ENCODE data around the gene CCDC198.

CCDC198 gene

DNA sequence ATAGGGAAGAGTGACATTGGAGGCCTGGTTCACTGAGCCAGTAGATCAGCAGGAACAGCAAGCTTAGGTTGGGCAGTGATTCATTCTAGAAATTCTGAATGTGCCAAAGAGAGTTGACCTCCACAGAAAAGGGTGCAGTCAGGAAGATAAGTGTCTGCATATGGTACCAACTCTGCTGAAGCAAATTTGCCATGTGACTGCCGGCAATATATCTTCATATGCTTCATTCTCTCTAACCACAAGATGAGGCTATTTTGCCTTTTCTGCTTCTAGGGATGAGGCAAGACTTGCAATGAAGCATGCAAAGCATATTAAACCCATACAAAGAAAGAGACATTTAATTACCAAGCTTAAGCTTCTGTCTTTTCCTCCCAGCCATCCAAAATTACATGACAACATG, 13.6 kb downstream of the CCDC198 start:
- in situ Hi-C loops (cut with HindIII; ENCODE audit: low sequenced_read_pairs), result no loop called here
- H3K4me3 ChIP-seq (ENCODE audit: low read depth, low read length), result no peak overlapping the region
- no peak for TF ChIP-seq CTCF (IDR thresholded peaks at IDR 0.05; ENCODE audit: low read depth, low read length)
- no peak for DNase-seq (ENCODE audit: low read depth, low spot score)

GRCh38 chr14:57479197-57479596, 14.5 kb downstream of the CCDC198 start:
- in situ Hi-C loops (cut with HindIII; ENCODE audit: low sequenced_read_pairs), result no loop called here
- no peak for DNase-seq (ENCODE audit: low read depth, low spot score)
- H3K4me3 ChIP-seq (ENCODE audit: low read depth, low read length), result no peak overlapping the region
- TF ChIP-seq CTCF (IDR thresholded peaks at IDR 0.05; ENCODE audit: low read depth, low read length), result no peak

- in situ Hi-C loops (cut with HindIII; ENCODE audit: low sequenced_read_pairs), result no loop called here
- TF ChIP-seq CTCF (IDR thresholded peaks at IDR 0.05; ENCODE audit: low read depth, low read length), result no peak
- DNase-seq (ENCODE audit: low read depth, low spot score), result no peak
- H3K4me3 ChIP-seq (ENCODE audit: low read depth, low read length), result no peak overlapping the region
These were observed 15.6 kb downstream of the CCDC198 start for GRCh38 chr14:57478050-57478449.

DNA sequence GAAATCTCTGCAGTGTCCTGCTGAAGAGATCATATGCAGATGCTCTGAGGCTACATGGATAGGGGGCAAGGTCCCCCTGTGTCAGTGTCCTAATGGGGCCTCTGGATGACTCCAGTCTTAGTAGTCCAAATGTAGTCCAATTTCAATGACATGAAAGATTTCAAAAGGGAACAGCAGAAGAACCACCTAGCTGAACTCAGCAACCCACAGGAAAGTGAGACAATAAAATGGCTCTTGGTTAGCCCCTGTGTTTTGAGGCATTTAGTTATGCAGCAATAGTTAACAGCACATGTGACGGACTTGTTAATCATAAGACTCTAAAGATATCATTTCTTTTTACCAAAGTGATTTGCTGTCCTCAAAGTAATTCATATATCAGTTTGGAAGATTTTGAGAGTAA, 22.7 kb downstream of the CCDC198 start:
- no peak for TF ChIP-seq CTCF (IDR thresholded peaks at IDR 0.05; ENCODE audit: low read depth, low read length)
- DNase-seq (ENCODE audit: low read depth, low spot score), result no peak
- H3K4me3 ChIP-seq (ENCODE audit: low read depth, low read length), result no peak overlapping the region
- in situ Hi-C loops (cut with HindIII; ENCODE audit: low sequenced_read_pairs), result no loop called here

DNA sequence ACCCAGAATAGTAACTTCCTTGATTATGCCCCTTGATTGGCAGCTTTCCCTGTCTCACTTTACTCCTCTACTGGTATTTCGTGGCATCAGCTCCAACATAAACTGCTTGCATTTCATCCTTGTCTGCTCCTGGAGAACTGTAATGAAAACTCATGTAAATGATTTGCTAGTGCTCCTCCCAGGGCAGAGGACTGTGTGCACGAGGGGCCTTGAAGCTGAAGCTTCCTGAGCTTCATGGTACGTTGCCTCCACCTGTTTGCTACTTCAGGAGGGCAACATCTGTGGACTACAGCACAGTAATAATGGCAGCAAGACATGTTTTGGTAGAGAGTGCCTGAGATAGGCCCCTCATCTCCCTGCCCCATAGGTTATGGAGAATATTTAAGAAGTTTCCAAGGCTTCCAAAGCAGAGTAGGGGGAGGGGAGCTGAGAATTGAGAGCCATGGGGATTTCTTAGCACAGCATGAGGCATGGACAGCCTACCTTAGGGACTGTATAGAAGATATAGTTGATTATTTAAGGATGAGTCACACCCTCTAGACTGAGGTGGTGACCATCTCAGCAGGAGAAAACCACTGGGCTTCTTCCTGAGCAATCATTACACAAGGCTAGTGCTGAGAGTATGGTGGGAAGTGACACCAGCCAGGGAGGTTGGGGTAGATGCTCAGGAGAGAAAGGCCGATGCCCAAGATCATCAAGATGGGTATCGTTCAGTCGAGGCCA, 29.5 kb downstream of the CCDC198 start:
- no peak for TF ChIP-seq CTCF (IDR thresholded peaks at IDR 0.05; ENCODE audit: low read depth, low read length)
- in situ Hi-C loops (cut with HindIII; ENCODE audit: low sequenced_read_pairs), result no loop called here
- peak; percentile 37 for DNase-seq (ENCODE audit: low read depth, low spot score)

GRCh38 chr14:57462551-57462950, 31.1 kb downstream of the CCDC198 start:
- TF ChIP-seq CTCF (IDR thresholded peaks at IDR 0.05; ENCODE audit: low read depth, low read length), result no peak
- in situ Hi-C loops (cut with HindIII; ENCODE audit: low sequenced_read_pairs), result no loop called here
- no peak overlapping the region for H3K4me3 ChIP-seq (ENCODE audit: low read depth, low read length)
- DNase-seq (ENCODE audit: low read depth, low spot score), result no peak

More for the DNA sequence above, 29.5 kb downstream of the CCDC198 start:
- no peak overlapping the region for H3K4me3 ChIP-seq (ENCODE audit: low read depth, low read length)
